ENCODE measurements around the gene LRRTM4. TPM values are rescaled to one million over a fixed set of nuclear protein-coding genes. Genes with fewer than 3 reads are reported as not detected.

LRRTM4 gene
- total RNA-seq, 1 experiment from 2014 or later: 12.0 TPM

DNA sequence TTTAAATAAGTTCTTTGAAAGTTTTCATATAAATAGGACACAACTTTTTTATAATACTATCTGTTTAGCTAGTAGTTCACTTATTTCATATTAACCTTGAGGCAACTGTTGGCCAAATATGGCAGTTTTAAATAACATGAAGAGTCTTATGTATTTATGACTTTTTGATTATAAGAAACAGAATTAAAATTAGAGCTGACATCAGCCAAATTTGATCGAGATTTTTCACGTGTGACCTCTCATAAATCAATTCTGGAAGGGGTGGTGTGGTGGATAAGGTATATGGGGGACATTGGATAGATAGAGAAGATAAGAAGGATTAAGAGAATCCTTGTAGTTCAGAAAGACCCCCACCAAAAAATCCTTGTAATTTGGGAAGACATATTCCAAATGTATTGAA lies 776.6 kb downstream of the LRRTM4 start:
- H2BK12ac ChIP-seq (ENCODE audit: insufficient read length, low read depth, low read length): no peak overlapping the region
- no peaks in the 10 kb centered on the region for H4K20me1 ChIP-seq (ENCODE audit: control insufficient read depth, insufficient read depth, insufficient read length)
- H3K23me2 ChIP-seq (ENCODE audit: insufficient read length, low read depth, low read length, poor library complexity, severe bottlenecking): no peaks in the 10 kb centered on the region
- no peak overlapping the region for H3K4me3 Mint-ChIP-seq
- H4K91ac ChIP-seq (ENCODE audit: insufficient read length, low read depth, low read length): no peak overlapping the region
- no peak overlapping the region for H3K18ac ChIP-seq (ENCODE audit: insufficient read length, low read depth, low read length)
- no CpG with 5 or more reads among the region's 2 CpGs for WGBS (ENCODE audit: extremely low coverage, insufficient read length, low lambda C conversion rate)
- TF ChIP-seq, protein P1, sequence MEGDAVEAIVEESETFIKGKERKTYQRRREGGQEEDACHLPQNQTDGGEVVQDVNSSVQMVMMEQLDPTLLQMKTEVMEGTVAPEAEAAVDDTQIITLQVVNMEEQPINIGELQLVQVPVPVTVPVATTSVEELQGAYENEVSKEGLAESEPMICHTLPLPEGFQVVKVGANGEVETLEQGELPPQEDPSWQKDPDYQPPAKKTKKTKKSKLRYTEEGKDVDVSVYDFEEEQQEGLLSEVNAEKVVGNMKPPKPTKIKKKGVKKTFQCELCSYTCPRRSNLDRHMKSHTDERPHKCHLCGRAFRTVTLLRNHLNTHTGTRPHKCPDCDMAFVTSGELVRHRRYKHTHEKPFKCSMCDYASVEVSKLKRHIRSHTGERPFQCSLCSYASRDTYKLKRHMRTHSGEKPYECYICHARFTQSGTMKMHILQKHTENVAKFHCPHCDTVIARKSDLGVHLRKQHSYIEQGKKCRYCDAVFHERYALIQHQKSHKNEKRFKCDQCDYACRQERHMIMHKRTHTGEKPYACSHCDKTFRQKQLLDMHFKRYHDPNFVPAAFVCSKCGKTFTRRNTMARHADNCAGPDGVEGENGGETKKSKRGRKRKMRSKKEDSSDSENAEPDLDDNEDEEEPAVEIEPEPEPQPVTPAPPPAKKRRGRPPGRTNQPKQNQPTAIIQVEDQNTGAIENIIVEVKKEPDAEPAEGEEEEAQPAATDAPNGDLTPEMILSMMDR (conservative IDR thresholded peaks at IDR 0.05): no peak
- H3K4me2 ChIP-seq (ENCODE audit: insufficient read depth, insufficient read length, low read length): no peak overlapping the region
- H4K5ac ChIP-seq (ENCODE audit: insufficient read length, low read depth, low read length): no peak overlapping the region
- no peaks in the 10 kb centered on the region for H3K79me2 ChIP-seq (ENCODE audit: insufficient read depth, low read length)
- H3K79me1 ChIP-seq (ENCODE audit: insufficient read depth, low read depth, low read length, poor library complexity, severe bottlenecking): no peaks in the 10 kb centered on the region
- H2BK20ac ChIP-seq (ENCODE audit: low read depth, low read length, poor library complexity, severe bottlenecking): no peak overlapping the region
- no peak overlapping the region for H2AK5ac ChIP-seq (ENCODE audit: insufficient read length, low read length)
- no peaks in the 10 kb centered on the region for H3K4me1 Mint-ChIP-seq
- H3K56ac ChIP-seq (ENCODE audit: insufficient read length, low read depth, low read length): no peak overlapping the region
- H3K9me3 ChIP-seq (ENCODE audit: control insufficient read depth, low read depth, low read length): no peaks in the 10 kb centered on the region
- H3K27me3 Mint-ChIP-seq (ENCODE audit: low read depth): no peaks in the 10 kb centered on the region
- no peak overlapping the region for H3T11ph ChIP-seq (ENCODE audit: low read length)
- H2BK120ac ChIP-seq (ENCODE audit: low read depth, low read length, poor library complexity, severe bottlenecking): no peak overlapping the region
- no peak overlapping the region for H3K14ac ChIP-seq (ENCODE audit: insufficient read depth, low read length)
- DNase-seq: no peak
- no peaks in the 10 kb centered on the region for H3K4me1 ChIP-seq (ENCODE audit: insufficient read depth, low read length)
- H3K9me3 Mint-ChIP-seq: no peaks in the 10 kb centered on the region
- no peak overlapping the region for H4K8ac ChIP-seq (replicated peaks; ENCODE audit: insufficient read length, low read depth, low read length)
- no peak overlapping the region for H3K4ac ChIP-seq (ENCODE audit: low read depth, low read length)
- no peak overlapping the region for H2AFZ ChIP-seq (ENCODE audit: low read length)
- no peak overlapping the region for H3K23ac ChIP-seq (ENCODE audit: insufficient read length, low read depth, low read length)
- H3K27ac ChIP-seq (ENCODE audit: insufficient read length, low read depth, low read length): no peak overlapping the region
- no peak overlapping the region for H2BK5ac ChIP-seq (ENCODE audit: insufficient read length, low read length)
- H3K27ac Mint-ChIP-seq: no peak overlapping the region
- H2BK15ac ChIP-seq (ENCODE audit: low read depth, low read length): no peak overlapping the region
- H3K36me3 Mint-ChIP-seq (ENCODE audit: insufficient read depth in 1 of 3, low read depth in 3 of 3): no peaks in the 10 kb centered on the region; a peak in 1 of 7 replicates
- H3K27me3 ChIP-seq (ENCODE audit: insufficient read depth, low read length): no peaks in the 10 kb centered on the region
- H3K9ac ChIP-seq (ENCODE audit: extremely low read depth, insufficient read length, low read length): no peak overlapping the region
